B cell (primary cell): ENCODE results near the gene CYB5R3. TPM values are rescaled to one million over a fixed set of nuclear protein-coding genes. Genes with fewer than 3 reads are reported as not detected.

Experiments used
- ATAC-seq: fragments of 200-7000 bp; cut with Tn5 transposase; one replicate; pipeline ENCODE4 v1.10.0; 2021; ENCODE audit warnings: low read depth, mild to moderate bottlenecking, moderate number of reproducible peaks, moderate library complexity
- CTCF ChIA-PET: fragments of 350-600 bp; sonication (Branson Sonifier 250); formaldehyde crosslinking; loops from one replicate; lab custom pipeline; 2021; ENCODE audit warnings: antibody characterized with exemption, inconsistent platforms; lab: Charles Lee
- POLR2A ChIA-PET: fragments of 350-600 bp; sonication (Branson Sonifier 250); formaldehyde crosslinking; loops from one replicate; lab custom pipeline; 2021; ENCODE audit warnings: antibody characterized with exemption; lab: Charles Lee
- DNase-seq: peaks from one replicate; pipeline ENCODE4 v3.0.0; 2013
- H2AFZ ChIP-seq: 2 replicates; pipeline ENCODE4 v1.6.1; 2012; ENCODE audit warnings: mild to moderate bottlenecking, low read depth, low read length; ENCODE audit not compliant: insufficient read depth, poor library complexity, severe bottlenecking
- H3K27ac ChIP-seq, 2 donors: 1 replicate in 1 of 2; 2 replicates in 1 of 2; pipeline ENCODE4 v1.5.1; 2012 to 2013; ENCODE audit warnings: low read length in 2 of 2, mild to moderate bottlenecking in 2 of 2, moderate library complexity in 1 of 2
- H3K27me3 ChIP-seq, 4 experiments: fragments of 200-600 bp in 1 of 4; sonication (generic) in 1 of 4; replicated peaks in 1 of 4; 1 replicate in 2 of 4; 2 replicates in 2 of 4; pipeline versions ENCODE4 v1.6.1 to v1.7.0; 2013 to 2016; ENCODE audit warnings: low read length in 3 of 4, mild to moderate bottlenecking in 2 of 4, mixed read lengths in 1 of 4, moderate library complexity in 1 of 4; ENCODE audit not compliant: insufficient read depth in 4 of 4, control insufficient read depth in 3 of 4; ENCODE audit errors: control extremely low read depth in 1 of 4
- H3K36me3 ChIP-seq, 2 experiments: replicated peaks in 1 of 2; 1 replicate in 1 of 2; 2 replicates in 1 of 2; pipeline versions ENCODE4 v1.6.1 to v1.7.1; 2013; ENCODE audit warnings: low read length in 1 of 2; ENCODE audit not compliant: insufficient read depth in 2 of 2, control insufficient read depth in 1 of 2; ENCODE audit errors: control extremely low read depth in 1 of 2, extremely low read depth in 1 of 2
- H3K4me1 ChIP-seq, 2 donors: fragments of 200-600 bp in 1 of 2; sonication (generic) in 1 of 2; 1 replicate in 1 of 2; 2 replicates in 1 of 2; pipeline versions ENCODE4 v1.5.1 to v1.6.1; 2013 to 2017; ENCODE audit warnings: low read length in 2 of 2; ENCODE audit not compliant: control insufficient read depth in 2 of 2, insufficient read depth in 2 of 2
- H3K4me2 ChIP-seq: replicated peaks from 2 replicates; pipeline ENCODE3; 2012; ENCODE audit warnings: mild to moderate bottlenecking, low read depth, low read length; ENCODE audit not compliant: poor library complexity, severe bottlenecking
- H3K4me3 ChIP-seq, 5 experiments: fragments of 200-600 bp in 1 of 5; sonication (generic) in 1 of 5; 1 replicate in 3 of 5; 2 replicates in 2 of 5; pipeline versions ENCODE4 v1.5.1 to v1.7.0; 2011 to 2016; ENCODE audit warnings: low read length in 4 of 5, mild to moderate bottlenecking in 4 of 5, low read depth in 2 of 5, control low read depth in 1 of 5, moderate library complexity in 1 of 5; ENCODE audit not compliant: insufficient read depth in 1 of 5; ENCODE audit errors: control extremely low read depth in 1 of 5, extremely low read depth in 1 of 5
- H3K79me2 ChIP-seq: fragments of 200-600 bp; sonication (generic); one replicate; pipeline ENCODE4 v1.6.0; 2016; ENCODE audit warnings: low read length; ENCODE audit not compliant: control insufficient read depth, insufficient read depth
- H3K9ac ChIP-seq: fragments of 200-600 bp; sonication (generic); 2 replicates; pipeline ENCODE4 v1.6.1; 2017; ENCODE audit warnings: mild to moderate bottlenecking, low read length, moderate library complexity
- H3K9me3 ChIP-seq, 3 donors: one replicate each; pipeline versions ENCODE4 v1.6.1 to v1.7.1; 2013; ENCODE audit warnings: low read length in 2 of 3; ENCODE audit not compliant: control insufficient read depth in 2 of 3, insufficient read depth in 1 of 3; ENCODE audit errors: control extremely low read depth in 1 of 3
- H4K20me1 ChIP-seq: 2 replicates; pipeline ENCODE4 v1.6.0; 2012; ENCODE audit warnings: mild to moderate bottlenecking, low read length; ENCODE audit not compliant: insufficient read depth, control insufficient read depth, poor library complexity, severe bottlenecking
- H3K27ac Mint-ChIP-seq: one replicate; pipeline ENCODE4 v1.8.0; 2021; ENCODE audit warnings: mixed read lengths
- H3K27me3 Mint-ChIP-seq: one replicate; pipeline ENCODE4 v1.8.0; 2021; ENCODE audit warnings: mixed read lengths
- H3K4me1 Mint-ChIP-seq: one replicate; pipeline ENCODE4 v1.8.0; 2021; ENCODE audit warnings: mixed read lengths
- H3K4me3 Mint-ChIP-seq: one replicate; pipeline ENCODE4 v1.8.0; 2021; ENCODE audit warnings: mixed read lengths
- H3K9me3 Mint-ChIP-seq: one replicate; pipeline ENCODE4 v1.8.0; 2022; ENCODE audit warnings: mixed read lengths; ENCODE audit not compliant: insufficient read depth
- CTCF ChIP-seq: fragments of 200-600 bp; IDR thresholded peaks from one replicate; pipeline ENCODE4 v1.8.0; 2022; ENCODE audit warnings: antibody characterized with exemption, mild to moderate bottlenecking
- EZH2 ChIP-seq: IDR thresholded peaks from 2 replicates; pipeline ENCODE4 v1.6.1; 2012; ENCODE audit warnings: borderline replicate concordance, low read depth, mild to moderate bottlenecking, moderate library complexity, low read length; ENCODE audit not compliant: insufficient read depth, poor library complexity, severe bottlenecking
- WGBS: methylation state at CpG from one replicate; pipeline ENCODE4 v1.1.5; 2013; ENCODE audit warnings: missing lambda C conversion rate; ENCODE audit not compliant: insufficient coverage; 5-methylcytosine and 5-hydroxymethylcytosine counted together
- intact Hi-C: fragments of 100-400 bp; cut with micrococcal nuclease; formaldehyde crosslinking; loops from one replicate; pipeline ENCODE4 v1.10.0; 2022
- polyA plus RNA-seq: library from polyadenylated mRNA; depleted of rRNA; stranded (reverse); fragments of >200 nt; gene quantifications from 2 replicates; pipeline ENCODE4 v1.2.3, GENCODE V29; 2012
- total RNA-seq, 2 donors: library from RNA; stranded (reverse); fragments of 120-200 nt in 1 of 2; gene quantifications; 1 replicate in 1 of 2; 2 replicates in 1 of 2; pipeline versions ENCODE4 v1.2.3 to v1.2.4, GENCODE V29; 2013 to 2022

The CYB5R3 gene
- total and polyA plus RNA-seq, 2 donors (not counting 1 experiment from before 2014, with no cell fraction given), result 60.8 to 79.2 TPM

GRCh38 chr22:42635531-42635930, 13.7 kb downstream of the CYB5R3 start:
- 100% methylated on average over 3 of the region's 3 CpGs for WGBS
- no peak overlapping the region for H3K4me2 ChIP-seq
- H2AFZ ChIP-seq, result no peak overlapping the region
- Mint-ChIP-seq H3K27me3 (no peaks in the 10 kb centered on the region), H3K4me1 (peaks cover 13% of the 10 kb centered on the region), H3K9me3 (no peaks in the 10 kb centered on the region), H3K27ac (no peak overlapping the region), H3K4me3 (no peak overlapping the region)
- DNase-seq, result no peak
- no peak for ATAC-seq
- H3K79me2 ChIP-seq, result peaks cover 64% of the 10 kb centered on the region
- H3K27me3 ChIP-seq, result no peaks in the 10 kb centered on the region
- peaks cover 51% of the 10 kb centered on the region for H4K20me1 ChIP-seq
- H3K4me3 ChIP-seq, result no peak overlapping the region
- no peaks in the 10 kb centered on the region for H3K9me3 ChIP-seq
- no peak overlapping the region for H3K27ac ChIP-seq
- TF ChIP-seq CTCF (no peak), EZH2 (no peak)
- intact Hi-C loops, result no loop called here
- peaks cover 0 to 62% of the 10 kb centered on the region in 2 experiments for H3K36me3 ChIP-seq
- ChIA-PET CTCF (no interaction called here), POLR2A (no interaction called here)
- H3K4me1 ChIP-seq, result peaks cover 4 to 8% of the 10 kb centered on the region in 2 donors
- no peak overlapping the region for H3K9ac ChIP-seq

GRCh38 chr22:42633013-42633412, 16.2 kb downstream of the CYB5R3 start:
- Histone ChIP-seq H3K4me2 (no peak overlapping the region), H3K79me2 (peaks cover 49% of the 10 kb centered on the region), H3K9me3 (no peaks in the 10 kb centered on the region), H3K27me3 (no peaks in the 10 kb centered on the region), H3K4me1 (peaks cover 0 to 4% of the 10 kb centered on the region in 2 donors), H3K27ac (no peak overlapping the region), H4K20me1 (peaks cover 72% of the 10 kb centered on the region), H3K36me3 (peaks cover 0 to 86% of the 10 kb centered on the region in 2 experiments), H3K9ac (no peak overlapping the region), H2AFZ (no peak overlapping the region), H3K4me3 (no peak overlapping the region)
- DNase-seq, result no peak
- Mint-ChIP-seq H3K4me3 (no peak overlapping the region), H3K4me1 (peaks cover 5% of the 10 kb centered on the region), H3K27me3 (no peaks in the 10 kb centered on the region), H3K27ac (no peak overlapping the region), H3K9me3 (no peaks in the 10 kb centered on the region)
- no peak for ATAC-seq
- intact Hi-C loops, result no loop called here
- 100% methylated on average over 3 of the region's 9 CpGs for WGBS
- ChIA-PET CTCF (interaction anchor here (0.5 to 1.0 kb wide), 2 partner anchors 112 to 187 kb away, joined by 3 to 4 read pairs; no protein-coding TSS in a partner anchor), POLR2A (interaction anchor here (0.6 kb wide), 1 partner anchor 533 kb away, joined by 8 read pairs; no protein-coding TSS in a partner anchor)
- TF ChIP-seq EZH2 (no peak), CTCF (no peak)
